ENCODE data around the gene PEX5.
"Not testable (repeated sequence)": the region's sequence is repeated elsewhere in the genome, so short reads cannot be mapped to it uniquely, and the experiment has no call there.

Gene PEX5

GRCh38 chr12:7161327-7161726, 28.2 kb upstream of the PEX5 start:
- DNase-seq, result no peak

GRCh38 chr12:7161811-7162210, 27.7 kb upstream of the PEX5 start:
- no peak for DNase-seq

- peak; percentile 80 for DNase-seq
Measured at GRCh38 chr12:7162691-7163114, 26.8 kb upstream of the PEX5 start.

GRCh38 chr12:7169951-7170350, 19.5 kb upstream of the PEX5 start:
- DNase-seq, result no peak

GRCh38 chr12:7171854-7172253, 17.6 kb upstream of the PEX5 start:
- DNase-seq, result no peak

GRCh38 chr12:7175493-7175892, 14.0 kb upstream of the PEX5 start:
- no peak for DNase-seq

GRCh38 chr12:7176595-7176994, 12.9 kb upstream of the PEX5 start:
- no peak for DNase-seq

GRCh38 chr12:7178481-7178880, 11.0 kb upstream of the PEX5 start:
- DNase-seq, result no peak

GRCh38 chr12:7180685-7181084, 8.8 kb upstream of the PEX5 start:
- no peak for DNase-seq

- DNase-seq, result not testable (repeated sequence)
Measured at GRCh38 chr12:7186058-7186457, 3.4 kb upstream of the PEX5 start.

- peak; percentile 55 for DNase-seq
Measured at GRCh38 chr12:7188562-7189397, 706 bp upstream of the PEX5 start.

- no peak for DNase-seq
Measured at GRCh38 chr12:7190268-7191055, 976 bp downstream of the PEX5 start.

- DNase-seq, result no peak
Measured at GRCh38 chr12:7193674-7194073, 4.2 kb downstream of the PEX5 start.

- DNase-seq, result no peak
Measured at GRCh38 chr12:7197841-7198240, 8.4 kb downstream of the PEX5 start.

GRCh38 chr12:7203109-7203508, 13.6 kb downstream of the PEX5 start:
- DNase-seq, result no peak

- DNase-seq, result no peak
Measured at GRCh38 chr12:7205091-7205490, 15.6 kb downstream of the PEX5 start.

GRCh38 chr12:7206691-7207090, 17.2 kb downstream of the PEX5 start:
- DNase-seq, result no peak

GRCh38 chr12:7207866-7208625, 18.6 kb downstream of the PEX5 start:
- no peak for DNase-seq

GRCh38 chr12:7209958-7210357, 20.5 kb downstream of the PEX5 start:
- DNase-seq, result no peak

- no peak for DNase-seq
Measured at GRCh38 chr12:7210642-7211151, 21.2 kb downstream of the PEX5 start.

- no peak for DNase-seq
Measured at GRCh38 chr12:7212678-7213077, 23.2 kb downstream of the PEX5 start.

- not testable (repeated sequence) for DNase-seq
Measured at GRCh38 chr12:7213745-7214144, 24.3 kb downstream of the PEX5 start.

- no peak for DNase-seq
Measured at GRCh38 chr12:7217475-7218069, 28.1 kb downstream of the PEX5 start.
